Posterior vena cava (tissue), 2 donors: Measurements from ENCODE around the gene AOPEP. TPM values are rescaled to one million over a fixed set of nuclear protein-coding genes. Genes with fewer than 3 reads are reported as not detected.
"Not testable (repeated sequence)": the region's sequence is repeated elsewhere in the genome, so short reads cannot be mapped to it uniquely, and the experiment has no call there.

Source experiments
- DNase-seq: peaks from one replicate; pipeline ENCODE4 v3.0.0-alpha.2; 2020; ENCODE audit warnings: low spot score
- intact Hi-C, 2 donors: fragments of 100-400 bp; cut with DNase I; formaldehyde crosslinking; loops; one replicate each; pipeline versions ENCODE4 v1.14.1 to v1.14.2; 2022 to 2023
- total RNA-seq, 2 donors: library from RNA; stranded (reverse); fragmentation: NEBNext Ultra II Directional; extraction: Animal tissue kit (Norgen Biotek cat#: 25700); gene quantifications; one replicate each; pipeline ENCODE4 v1.2.1, GENCODE V29; 2021
- donor health status: DM: yes; HTN: yes; CAD: no.
- donor health status: DM: yes; HTN: yes; CAD: no.

AOPEP gene
- total RNA-seq, 2 donors from 2014 or later: 124 to 138 TPM

DNA sequence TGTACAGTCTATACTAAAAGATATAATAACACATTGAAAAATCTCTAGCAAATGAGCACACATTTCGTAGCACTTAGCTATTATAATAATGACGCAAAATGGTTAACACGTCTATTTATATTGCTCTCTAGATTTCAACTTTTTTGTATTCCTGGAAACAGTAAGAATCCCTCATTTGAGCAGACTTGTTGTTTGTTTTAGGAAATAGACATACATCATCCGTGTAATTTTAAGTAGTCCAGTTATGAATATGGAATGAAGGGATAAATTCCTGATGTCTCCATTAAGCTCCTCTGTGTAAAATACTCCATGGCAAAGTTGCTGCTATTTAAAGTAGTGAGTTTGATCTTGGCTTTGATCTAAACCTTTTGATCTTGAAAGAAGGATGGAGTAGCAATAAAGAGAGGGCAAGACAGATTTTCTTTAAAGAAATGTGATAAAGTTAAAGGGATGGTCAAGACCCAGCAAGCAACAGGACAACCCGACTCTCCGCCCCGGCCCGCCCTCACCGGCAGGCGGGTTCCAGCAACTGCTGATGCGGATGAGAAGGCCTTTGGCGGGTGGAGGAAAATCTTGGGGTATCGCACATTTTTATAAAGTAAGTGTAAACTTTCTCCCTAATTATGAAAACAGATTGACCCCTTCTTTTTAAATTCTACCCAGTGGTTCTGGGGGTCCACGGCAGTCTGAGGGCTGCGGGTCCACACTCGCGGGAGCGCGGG, 277.4 kb downstream of the AOPEP start:
- intact Hi-C loops: loop anchor here (2.0 to 10.0 kb wide), 3 partner anchors 97 to 199 kb away; no protein-coding TSS in a partner anchor
- peak; percentile 90 for DNase-seq

DNA sequence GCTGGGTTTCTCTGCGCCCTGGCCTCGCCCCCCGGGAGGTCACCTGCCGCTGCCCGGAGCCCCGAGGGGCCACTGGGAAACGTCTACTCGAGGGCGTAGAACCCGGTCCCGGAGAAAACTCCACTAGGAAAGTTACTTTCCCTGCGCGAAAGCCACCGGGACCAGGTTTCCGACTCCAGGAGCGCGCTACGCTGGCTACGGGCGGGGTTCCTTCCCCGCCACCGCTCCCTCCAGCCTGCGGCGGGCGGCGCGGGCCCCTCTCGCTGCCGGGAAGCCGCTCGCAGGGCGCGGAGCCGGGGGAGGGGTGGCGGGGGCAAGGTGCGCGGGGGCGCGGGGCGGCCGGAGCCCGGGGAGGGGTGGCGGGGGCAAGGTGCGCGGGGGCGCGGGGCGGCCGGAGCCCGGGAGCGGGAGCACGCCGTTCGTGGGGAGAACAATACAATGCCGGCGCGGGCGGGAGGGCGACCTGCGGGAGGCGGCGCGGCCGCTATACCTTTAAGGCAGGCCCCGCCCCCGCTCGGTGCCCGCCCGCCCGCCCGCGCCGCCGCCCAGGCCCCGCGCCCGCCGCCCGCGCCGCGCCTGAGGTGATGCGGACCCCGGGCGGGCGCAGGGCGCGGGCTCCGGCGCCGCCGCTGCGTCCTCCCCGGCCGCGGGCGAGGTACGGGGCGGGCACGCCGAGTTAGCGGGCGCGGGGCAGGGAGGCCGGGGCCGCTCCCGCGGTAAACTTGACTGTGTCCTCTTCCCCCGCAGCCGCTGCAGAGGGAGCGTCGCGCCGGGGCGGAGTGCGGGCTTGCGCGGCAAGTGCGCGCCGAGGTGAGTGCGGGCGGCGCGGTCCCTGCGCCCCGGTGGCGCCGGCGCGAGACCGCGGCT, 278.1 kb downstream of the AOPEP start:
- no peak for DNase-seq
- intact Hi-C loops: loop anchor here (2.0 to 10.0 kb wide), 3 partner anchors 97 to 200 kb away; no protein-coding TSS in a partner anchor

DNA sequence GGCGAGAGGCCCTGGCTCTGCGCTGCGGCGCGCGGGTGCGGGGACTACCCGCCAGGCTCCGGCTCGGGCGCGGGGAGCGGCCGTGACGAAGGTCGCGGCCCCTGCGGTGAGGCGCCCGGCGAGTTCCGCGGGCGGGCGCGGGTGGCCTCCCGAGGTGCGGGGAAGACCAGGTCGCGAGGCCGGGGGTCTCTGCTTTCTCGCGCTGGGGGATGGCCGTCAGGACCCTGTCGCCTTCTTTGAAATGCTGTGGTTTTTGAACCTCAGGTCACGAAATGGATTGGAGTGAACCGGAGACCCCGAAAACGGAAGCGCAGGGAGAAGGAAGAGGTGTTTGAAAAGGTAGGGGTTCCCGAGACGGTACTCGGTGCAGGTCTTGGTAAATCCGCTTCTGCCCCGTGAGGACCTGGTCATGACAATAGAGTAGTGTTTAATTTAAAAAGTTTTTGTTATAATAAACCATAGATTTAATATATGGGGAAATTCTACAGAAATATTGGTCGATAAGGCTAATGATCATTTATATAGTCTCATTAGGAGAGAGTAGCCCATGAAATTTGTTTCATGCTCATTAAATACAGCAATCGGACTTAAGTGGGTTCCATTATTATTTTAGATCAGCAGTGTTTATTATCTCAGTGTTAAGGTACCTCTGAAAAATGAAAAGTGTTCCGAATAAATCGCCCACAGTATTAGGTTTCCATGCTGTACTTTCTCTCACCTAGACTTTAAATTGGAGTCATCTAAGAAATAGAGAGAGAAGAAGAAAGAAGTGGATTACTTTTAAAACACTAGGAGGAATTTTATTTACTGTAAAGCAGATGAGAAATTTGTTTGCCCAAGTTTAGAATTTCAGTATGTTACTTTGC, 279.0 kb downstream of the AOPEP start:
- intact Hi-C loops: loop anchor here (2.0 to 10.0 kb wide), 2 partner anchors 101 to 201 kb away; no protein-coding TSS in a partner anchor
- DNase-seq: no peak

DNA sequence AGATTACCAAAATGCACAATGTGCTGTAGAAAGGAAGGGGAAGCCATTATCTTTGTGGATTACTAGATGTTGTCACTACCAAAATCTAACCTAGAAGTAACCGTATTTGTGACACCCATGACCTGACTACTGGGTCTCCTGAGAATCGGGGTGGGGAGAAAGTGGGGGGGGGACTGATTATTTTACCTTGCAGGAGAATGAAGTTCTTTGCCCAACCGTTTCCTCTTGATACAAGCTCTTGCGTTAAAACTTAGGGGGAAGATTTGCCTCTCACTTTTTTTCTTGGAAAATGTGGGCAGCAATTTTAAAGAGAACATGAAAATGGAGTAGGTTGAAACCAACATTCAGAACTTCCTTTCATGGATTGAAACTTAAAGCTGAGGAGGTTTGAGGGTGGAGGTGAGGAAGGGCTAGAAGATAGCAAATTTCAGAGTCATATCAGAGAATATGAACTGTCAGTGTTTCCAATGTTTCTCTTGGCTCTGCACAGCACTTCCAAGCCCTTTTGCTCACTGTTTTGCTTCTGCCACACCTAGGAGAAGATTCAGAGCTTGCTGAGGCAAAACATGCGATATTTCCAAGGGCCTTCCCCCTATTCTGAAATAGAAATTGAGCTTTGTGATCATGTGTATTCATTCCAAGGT, 280.8 kb downstream of the AOPEP start:
- intact Hi-C loops: loop anchor here in 1 of 2 donors (10.0 kb wide), 1 partner anchor 103 kb away; no protein-coding TSS in a partner anchor
- DNase-seq: no peak

DNA sequence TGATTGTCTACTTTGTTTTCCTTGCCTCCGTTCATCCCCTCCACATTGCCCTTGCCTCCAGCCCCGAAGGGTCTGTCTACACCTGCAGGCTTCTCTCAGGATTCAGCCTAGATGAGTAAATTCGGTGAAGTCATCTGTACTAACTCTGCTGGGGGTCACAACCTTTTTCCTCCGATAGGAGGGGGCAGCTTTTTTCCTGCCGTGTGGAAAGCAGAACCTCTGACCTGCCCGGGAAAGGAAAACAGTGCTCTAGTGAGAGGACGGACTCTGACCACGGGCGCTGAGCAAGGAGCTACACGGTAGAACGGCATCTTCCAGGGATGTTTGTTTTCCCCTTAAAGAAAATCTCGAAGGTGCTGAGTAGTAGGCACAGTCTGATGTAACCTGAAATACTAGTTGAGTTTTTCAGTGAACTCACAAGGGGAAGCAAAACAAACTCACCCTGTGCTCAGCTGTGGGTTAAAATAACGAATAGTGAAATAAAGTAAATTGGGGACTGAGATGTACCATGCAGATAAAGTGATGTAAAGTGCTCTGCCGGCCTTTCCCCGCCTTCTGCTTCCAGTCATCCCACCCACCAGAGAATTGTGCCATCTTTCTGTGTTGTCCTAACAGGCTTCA, 281.8 kb downstream of the AOPEP start:
- no peak for DNase-seq
- intact Hi-C loops: loop anchor here in 1 of 2 donors (10.0 kb wide), 1 partner anchor 103 kb away; no protein-coding TSS in a partner anchor

DNA sequence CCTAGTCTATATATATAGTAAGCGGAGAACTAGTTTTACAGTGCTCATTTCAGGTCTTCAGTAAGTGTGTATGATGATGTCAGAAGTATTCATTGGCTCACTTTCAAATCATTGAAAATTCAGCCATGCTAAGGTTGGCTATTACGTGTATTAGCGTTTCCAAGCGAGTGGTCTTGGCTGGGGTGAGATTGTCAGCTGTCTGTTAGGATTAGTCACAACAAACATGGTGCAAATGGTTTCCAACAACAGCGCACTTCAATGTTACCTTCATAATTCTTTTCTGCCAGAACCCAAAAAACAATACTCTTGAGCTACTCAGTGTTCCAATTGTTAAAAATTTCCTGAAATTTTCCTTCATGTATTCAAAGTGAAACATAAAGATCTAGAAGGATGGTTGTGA, 283.0 kb downstream of the AOPEP start:
- intact Hi-C loops: loop anchor here in 1 of 2 donors (10.0 kb wide), 1 partner anchor 105 kb away; no protein-coding TSS in a partner anchor
- no peak for DNase-seq

DNA sequence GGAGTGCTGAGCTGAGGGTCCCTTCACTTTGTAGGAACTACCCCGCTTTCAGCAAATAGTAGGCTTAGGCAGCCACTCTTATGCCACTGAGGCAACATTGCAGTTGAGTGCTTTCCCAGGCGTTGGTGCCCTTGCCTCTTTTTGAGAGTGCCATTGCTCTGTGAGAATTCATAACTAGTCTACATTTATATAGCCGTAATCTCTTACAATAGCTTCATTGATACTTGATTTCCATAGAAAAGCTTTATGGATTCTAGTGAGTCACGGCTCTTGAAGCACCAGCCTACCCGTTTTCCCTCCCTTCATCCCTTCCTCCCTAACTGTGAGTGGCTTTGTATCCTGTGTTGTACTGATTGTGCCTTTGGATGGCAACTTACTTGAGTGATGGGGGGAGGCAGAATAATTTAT, 283.9 kb downstream of the AOPEP start:
- no peak for DNase-seq
- intact Hi-C loops: loop anchor here in 1 of 2 donors (5.0 kb wide), 1 partner anchor 52 kb away; no protein-coding TSS in a partner anchor

DNA sequence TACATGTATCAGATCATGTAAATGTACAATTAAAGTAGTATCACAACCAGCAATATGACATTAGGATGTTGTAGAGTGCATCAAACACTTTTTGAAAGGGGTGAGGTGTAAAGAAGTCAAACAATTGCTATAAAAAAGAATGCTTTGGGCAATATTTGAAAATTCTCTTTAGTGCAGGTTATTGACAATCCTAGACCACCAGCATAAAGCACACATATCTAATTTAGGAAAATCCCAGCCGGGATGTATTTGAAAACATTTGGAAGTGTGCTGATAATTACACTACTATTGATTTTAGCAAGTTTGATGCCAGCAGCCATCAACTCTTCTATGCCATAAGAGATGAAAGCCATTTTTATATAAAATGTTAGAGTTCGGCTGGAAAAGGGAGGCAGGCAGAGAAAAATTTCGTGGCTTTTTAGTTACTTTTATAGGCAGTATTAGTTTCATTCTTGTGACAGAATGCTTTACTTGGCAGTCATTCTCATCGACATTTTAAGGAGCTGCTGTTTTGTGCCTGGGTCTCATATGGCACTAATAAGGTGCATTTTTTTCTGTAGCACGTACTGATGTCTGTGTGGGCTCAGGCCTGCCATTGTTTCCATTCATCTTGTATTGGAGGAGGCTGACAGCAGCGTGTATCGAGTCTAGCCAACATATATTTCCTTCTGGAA, 285.7 kb downstream of the AOPEP start:
- no peak for DNase-seq
- intact Hi-C loops: loop anchor here in 1 of 2 donors (5.0 kb wide), 1 partner anchor 50 kb away; no protein-coding TSS in a partner anchor

DNA sequence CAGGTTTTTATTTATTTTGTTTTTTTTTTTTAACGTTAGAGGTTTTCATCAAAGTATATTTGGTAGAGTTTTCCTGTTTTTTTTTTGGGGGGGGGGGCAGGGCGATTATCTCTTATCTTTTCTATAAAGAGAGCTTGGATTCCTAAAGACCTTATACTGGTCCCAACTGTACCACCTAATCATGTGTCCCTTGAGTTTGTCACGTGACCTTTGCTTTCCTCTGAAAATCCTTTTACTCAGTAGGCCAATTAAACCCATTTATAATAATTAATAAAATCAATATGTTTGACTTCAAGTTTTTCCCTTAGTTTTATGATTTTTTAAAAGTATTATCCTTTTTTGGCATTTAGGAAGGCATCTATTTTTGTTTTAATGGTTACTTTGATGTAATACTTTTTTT, 286.4 kb downstream of the AOPEP start:
- intact Hi-C loops: loop anchor here in 1 of 2 donors (5.0 kb wide), 1 partner anchor 49 kb away; no protein-coding TSS in a partner anchor

DNA sequence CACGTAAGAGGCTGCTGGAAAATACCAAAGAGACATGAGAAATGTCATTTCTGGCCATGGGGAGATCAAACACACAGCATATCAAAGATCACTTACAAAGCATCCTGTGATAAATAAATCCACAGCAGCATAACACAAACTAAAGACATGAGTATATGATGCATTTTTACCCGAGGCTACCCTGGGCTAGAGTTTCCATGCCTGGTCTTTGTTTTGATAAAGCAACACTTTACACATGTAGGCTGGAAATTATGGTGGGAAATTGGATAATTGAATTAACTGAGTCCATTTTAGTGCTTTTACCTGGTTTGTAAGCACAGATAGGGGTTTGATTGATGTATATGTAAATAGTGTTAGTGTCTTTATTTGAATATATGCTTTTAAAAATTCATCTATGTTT, 288.4 kb downstream of the AOPEP start:
- no peak for DNase-seq
- intact Hi-C loops: loop anchor here in 1 of 2 donors (5.0 kb wide), 1 partner anchor 47 kb away; no protein-coding TSS in a partner anchor

More for the DNA sequence above, 286.4 kb downstream of the AOPEP start:
- no peak for DNase-seq

DNA sequence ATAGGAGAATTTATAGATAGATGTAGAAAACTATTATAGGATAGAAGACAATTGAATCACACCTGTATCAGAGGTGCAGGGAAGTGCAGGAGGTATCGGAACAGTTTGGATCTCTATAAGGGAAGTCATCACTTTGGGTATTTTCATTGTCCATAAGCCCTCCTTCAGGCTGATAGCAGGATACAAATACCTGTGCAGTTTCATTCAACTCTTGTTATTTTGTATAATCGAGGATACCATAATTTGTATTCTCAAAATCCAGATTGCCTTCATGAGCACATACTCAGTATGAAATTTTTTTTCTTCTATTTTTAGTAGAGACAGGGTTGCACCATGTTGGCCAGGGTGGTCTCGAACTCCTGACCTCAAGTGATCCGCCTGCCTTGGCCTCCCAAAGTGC, 289.1 kb downstream of the AOPEP start:
- intact Hi-C loops: no loop called here
- DNase-seq: no peak

DNA sequence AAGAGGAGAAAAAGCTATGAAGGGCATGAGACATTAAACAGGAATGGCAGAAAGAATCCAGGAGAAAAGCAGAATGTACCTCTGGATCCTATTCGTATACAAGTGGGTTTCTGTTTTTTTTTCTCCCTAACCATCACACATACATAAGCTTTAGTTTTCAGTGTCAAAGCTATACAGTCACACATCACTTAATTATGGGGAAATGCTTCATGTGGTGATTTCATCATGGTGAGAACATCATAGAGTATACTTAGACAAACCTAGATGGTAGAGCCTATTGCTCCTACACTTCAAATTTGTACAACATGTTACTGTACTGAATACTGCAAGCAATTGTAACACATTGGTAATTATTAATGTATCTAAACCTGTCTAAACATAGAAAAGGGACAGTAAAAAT, 290.6 kb downstream of the AOPEP start:
- intact Hi-C loops: no loop called here

DNA sequence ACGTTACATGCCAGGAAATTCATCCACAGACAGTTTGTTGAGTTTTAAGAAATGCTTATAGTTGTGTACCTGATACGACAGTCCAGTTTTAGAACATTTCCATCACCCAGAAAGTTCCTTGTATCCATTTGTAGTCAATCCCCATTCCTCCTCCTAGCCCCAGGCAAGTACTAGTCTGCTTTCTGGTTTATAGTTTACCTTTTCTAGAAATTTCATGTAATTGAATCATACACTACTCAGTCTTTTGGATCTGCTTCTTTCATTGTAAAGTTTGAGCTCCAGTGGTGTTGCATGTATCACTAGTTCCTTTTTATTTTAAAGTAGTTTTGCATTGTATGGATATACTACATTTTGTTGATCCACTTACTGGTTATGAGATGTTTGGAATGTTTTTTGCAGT, 291.2 kb downstream of the AOPEP start:
- intact Hi-C loops: no loop called here
- DNase-seq: no peak

More for the DNA sequence above, 290.6 kb downstream of the AOPEP start:
- DNase-seq: no peak

DNA sequence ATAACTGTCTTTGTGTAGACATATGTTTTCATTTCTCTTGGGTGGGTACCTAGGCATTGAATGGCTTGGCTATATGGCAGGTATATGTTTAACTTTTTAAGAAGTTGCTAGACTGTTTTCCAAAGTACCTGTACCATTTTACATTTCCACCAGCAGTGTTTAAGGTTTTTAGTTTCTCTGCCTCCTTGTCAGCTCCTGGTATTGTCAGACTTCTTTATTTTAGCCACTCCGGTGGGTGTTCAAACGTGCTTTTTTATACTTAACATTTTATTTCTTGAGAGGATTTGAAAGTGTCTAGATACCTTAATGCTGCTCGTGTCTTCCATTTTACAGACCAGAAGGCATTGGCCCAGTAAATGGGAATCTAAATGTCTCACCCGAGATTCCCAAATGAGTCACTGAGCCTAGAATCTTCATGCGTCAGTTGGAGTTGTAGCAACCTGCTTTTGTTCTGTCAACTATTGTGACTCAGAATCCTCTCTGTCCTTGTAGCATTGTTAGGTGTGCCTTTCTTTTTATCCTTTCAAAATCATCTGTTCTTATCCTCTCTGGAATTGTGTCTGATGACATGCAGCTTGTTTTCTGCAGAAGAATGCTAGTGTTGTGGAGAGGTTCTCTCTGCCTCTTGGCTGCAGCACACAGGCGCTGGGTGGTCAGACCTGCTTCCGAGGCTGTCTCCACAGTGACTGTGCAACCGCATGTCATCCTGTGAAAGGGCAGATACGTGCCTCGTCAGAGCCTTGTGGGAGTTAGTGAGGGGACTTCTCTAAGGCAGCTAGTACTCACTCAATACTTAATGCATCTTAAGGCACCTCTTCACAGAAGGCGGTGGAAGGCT, 291.8 kb downstream of the AOPEP start:
- intact Hi-C loops: no loop called here
- no peak for DNase-seq

DNA sequence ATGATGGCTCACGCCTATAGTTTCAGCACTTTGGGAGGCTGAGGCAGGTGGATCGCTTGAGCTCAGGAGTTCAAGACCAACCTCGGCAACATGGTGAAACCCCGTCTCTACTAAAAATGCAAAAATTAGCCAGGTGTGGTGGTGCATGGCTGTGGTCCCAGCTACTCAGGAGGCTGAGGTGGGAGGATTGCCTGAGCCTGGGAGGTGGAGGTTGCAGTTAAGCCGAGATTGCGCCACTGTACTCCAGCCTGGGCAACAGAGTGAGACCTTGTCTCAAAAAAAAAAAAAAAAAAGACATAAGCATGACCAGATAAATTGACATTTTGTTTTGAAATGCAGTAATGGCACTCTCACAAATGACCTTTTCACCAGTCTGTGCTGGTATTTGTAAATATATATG, 294.1 kb downstream of the AOPEP start:
- intact Hi-C loops, DNase-seq: not testable (repeated sequence)

DNA sequence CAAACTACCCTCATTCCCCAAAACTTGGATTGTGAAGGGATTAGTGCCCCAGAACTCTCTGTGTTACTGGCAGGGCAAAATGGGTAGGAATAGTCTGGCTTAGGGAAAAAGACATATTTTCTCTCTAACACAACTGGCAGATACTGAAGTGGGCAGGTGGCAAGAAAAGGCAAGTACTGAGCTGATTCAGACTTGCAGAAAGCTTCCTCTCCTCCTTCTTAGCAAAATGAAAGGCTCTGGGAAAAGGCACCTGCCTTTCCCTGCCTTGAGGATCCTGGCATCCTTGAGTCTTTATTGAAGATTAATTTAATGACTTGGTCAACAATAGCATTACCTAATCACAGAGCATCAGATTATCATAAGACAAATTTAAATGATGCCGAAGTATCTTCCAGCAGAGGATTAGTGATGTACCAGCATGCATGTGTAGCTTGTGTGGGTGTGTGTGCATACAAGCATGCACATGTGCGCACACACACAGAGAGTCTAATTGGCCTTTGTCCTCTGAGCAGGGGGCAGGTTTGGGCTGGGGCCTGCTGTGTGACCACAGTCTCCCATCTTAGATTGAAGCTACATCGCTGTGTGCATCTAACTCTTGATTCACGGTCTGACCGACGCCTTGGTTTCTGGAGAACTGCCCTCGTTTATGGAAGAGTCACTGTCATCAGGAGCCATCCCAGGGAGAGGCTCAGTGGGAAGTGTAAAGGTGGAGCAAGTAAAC, 294.8 kb downstream of the AOPEP start:
- DNase-seq: no peak
- intact Hi-C loops: no loop called here
